NCI-H345 treated with DMSO at 0.1 percent for 48 hours (cell line): ENCODE results near the gene CENPM.

ENCODE experiments used
- DNase-seq: peaks from one replicate; lab custom pipeline; 2025; ENCODE audit not compliant: unreplicated experiment; lab: John Stamatoyannopoulos, UW

The CENPM gene

GRCh38 chr22:41946629-41947423, at the start of gene CENPM:
CENPM (minus strand) TSS chr22:41947152; CDS start chr22:41947076, 76 bp downstream.
- peak; percentile 82 for DNase-seq

GRCh38 chr22:41995211-41995610, 48.3 kb upstream of the CENPM start:
- no peak for DNase-seq

- DNase-seq: no peak
Measured at GRCh38 chr22:41992496-41992895, 45.5 kb upstream of the CENPM start.

- no peak for DNase-seq
Measured at GRCh38 chr22:41991111-41991510, 44.2 kb upstream of the CENPM start.

- no peak for DNase-seq
Measured at GRCh38 chr22:41989246-41989645, 42.3 kb upstream of the CENPM start.

GRCh38 chr22:41987276-41987675, 40.3 kb upstream of the CENPM start:
- DNase-seq: no peak

- no peak for DNase-seq
Measured at GRCh38 chr22:41983513-41984405, 36.8 kb upstream of the CENPM start.

GRCh38 chr22:41982865-41983264, 35.9 kb upstream of the CENPM start:
- no peak for DNase-seq

GRCh38 chr22:41979423-41980250, 32.7 kb upstream of the CENPM start:
- no peak for DNase-seq

GRCh38 chr22:41978732-41979131, 31.8 kb upstream of the CENPM start:
- DNase-seq: no peak

GRCh38 chr22:41976961-41977566, 30.1 kb upstream of the CENPM start:
- DNase-seq: no peak

- no peak for DNase-seq
Measured at GRCh38 chr22:41976070-41976901, 29.3 kb upstream of the CENPM start.

- DNase-seq: no peak
Measured at GRCh38 chr22:41975299-41976069, 28.5 kb upstream of the CENPM start.

GRCh38 chr22:41974691-41975290, 27.8 kb upstream of the CENPM start:
- DNase-seq: no peak

GRCh38 chr22:41971431-41971830, 24.5 kb upstream of the CENPM start:
- DNase-seq: no peak

- DNase-seq: no peak
Measured at GRCh38 chr22:41970601-41971000, 23.6 kb upstream of the CENPM start.

- DNase-seq: no peak
Measured at GRCh38 chr22:41969110-41969646, 22.2 kb upstream of the CENPM start, which contains the start of gene SEPTIN3. SEPTIN3 (plus strand) TSS chr22:41969443; CDS start chr22:41971493, 2,050 bp downstream.

GRCh38 chr22:41968601-41969000, 21.6 kb upstream of the CENPM start:
- DNase-seq: peak; percentile 60
